Caco-2 (cell line): ENCODE data around the gene ACE. TPM values are rescaled to one million over a fixed set of nuclear protein-coding genes. Genes with fewer than 3 reads are reported as not detected.

Experiments
- BruUV-seq: library from RNA; stranded (reverse); fragments of 400-500 nt; replicated peaks from 2 replicates; lab custom pipeline; 2021; lab: Mats Ljungman, UMichigan
- CTCF ChIA-PET: fragments of 300-600 bp; sonication (Branson Sonifier 250); formaldehyde crosslinking; loops from one replicate; lab custom pipeline; 2022; ENCODE audit warnings: antibody characterized with exemption; lab: Charles Lee
- POLR2A ChIA-PET: fragments of 300-600 bp; sonication (Branson Sonifier 250); formaldehyde crosslinking; loops from one replicate; lab custom pipeline; 2022; ENCODE audit warnings: antibody characterized with exemption; lab: Charles Lee
- DNase-seq, 2 experiments: peaks; one replicate each; pipeline versions ENCODE4 v3.0.0 to v3.0.0-alpha.2; 2020 to 2022
- H3K27me3 ChIP-seq: replicated peaks from 2 replicates; pipeline ENCODE4 v1.6.0; 2011; ENCODE audit warnings: low read length; ENCODE audit not compliant: control insufficient read depth, insufficient read depth
- H3K36me3 ChIP-seq: 2 replicates; pipeline ENCODE4 v1.5.1; 2011; ENCODE audit warnings: low read length; ENCODE audit not compliant: control insufficient read depth, insufficient read depth
- H3K4me1 ChIP-seq: fragments of 250-450 bp; sonication (Bioruptor Pico); 2 replicates; pipeline ENCODE4 v1.5.1; 2020; ENCODE audit warnings: mild to moderate bottlenecking
- H3K4me3 ChIP-seq: 2 replicates; pipeline ENCODE4 v1.5.1; 2011; ENCODE audit warnings: low read depth, mild to moderate bottlenecking, control low read depth, low read length
- H3K9me3 ChIP-seq: fragments of 250-450 bp; sonication (Bioruptor Pico); 2 replicates; pipeline ENCODE4 v1.5.1; 2020; ENCODE audit warnings: mild to moderate bottlenecking, moderate library complexity
- H3K27ac Mint-ChIP-seq: one replicate; pipeline ENCODE4 v1.8.0; 2022; ENCODE audit warnings: mixed read lengths; ENCODE audit not compliant: unreplicated experiment
- H3K27me3 Mint-ChIP-seq: one replicate; pipeline ENCODE4 v1.8.0; 2022; ENCODE audit warnings: mixed read lengths; ENCODE audit not compliant: insufficient read depth, unreplicated experiment
- H3K36me3 Mint-ChIP-seq: one replicate; pipeline ENCODE4 v1.8.0; 2022; ENCODE audit warnings: mild to moderate bottlenecking, mixed read lengths; ENCODE audit not compliant: insufficient read depth, unreplicated experiment
- H3K4me1 Mint-ChIP-seq: one replicate; pipeline ENCODE4 v1.8.0; 2022; ENCODE audit warnings: low read depth, mixed read lengths; ENCODE audit not compliant: unreplicated experiment
- H3K4me3 Mint-ChIP-seq: one replicate; pipeline ENCODE4 v1.8.0; 2022; ENCODE audit warnings: mild to moderate bottlenecking, moderate library complexity, mixed read lengths; ENCODE audit not compliant: unreplicated experiment
- H3K9me3 Mint-ChIP-seq: one replicate; pipeline ENCODE4 v1.8.0; 2022; ENCODE audit warnings: mixed read lengths; ENCODE audit not compliant: unreplicated experiment
- CTCF ChIP-seq, 2 experiments: fragments of 200-600 bp in 1 of 2; IDR thresholded peaks; 1 replicate in 1 of 2; 2 replicates in 1 of 2; pipeline versions ENCODE4 v1.5.1 to v1.8.0; 2011 to 2022; ENCODE audit warnings: antibody characterized with exemption in 1 of 2, control low read depth in 1 of 2, inconsistent platforms in 1 of 2, low read depth in 1 of 2, low read length in 1 of 2, mild to moderate bottlenecking in 1 of 2, moderate library complexity in 1 of 2; ENCODE audit not compliant: insufficient read depth in 1 of 2, severe bottlenecking in 1 of 2, unreplicated experiment in 1 of 2
- intact Hi-C: fragments of 100-400 bp; cut with micrococcal nuclease; formaldehyde crosslinking; loops from one replicate; pipeline ENCODE4 v1.10.0; 2022; ENCODE audit not compliant: unreplicated experiment
- total RNA-seq: library from RNA; stranded (reverse); gene quantifications from 2 replicates; pipeline ENCODE4 v1.2.3, GENCODE V29; 2022

Gene ACE
- total RNA-seq, 1 experiment from 2014 or later = 3.4 TPM

GRCh38 chr17:63454915-63455314 is 21.9 kb upstream of the ACE start:
- H3K4me1 ChIP-seq = no peaks in the 10 kb centered on the region
- Mint-ChIP-seq H3K27ac (no peak overlapping the region), H3K27me3 (no peaks in the 10 kb centered on the region), H3K9me3 (no peaks in the 10 kb centered on the region), H3K4me3 (no peak overlapping the region), H3K4me1 (peaks cover 3% of the 10 kb centered on the region), H3K36me3 (no peaks in the 10 kb centered on the region)
- intact Hi-C loops = no loop called here
- no peaks in the 10 kb centered on the region for H3K27me3 ChIP-seq
- H3K36me3 ChIP-seq = no peaks in the 10 kb centered on the region
- CTCF ChIA-PET = no interaction called here
- no TSS peak for BruUV-seq
- H3K9me3 ChIP-seq = no peaks in the 10 kb centered on the region
- DNase-seq = no peak
- TF ChIP-seq CTCF (IDR thresholded peaks at IDR 0.05; ENCODE audit: insufficient read depth in 1 of 2, low read depth in 1 of 2, low read length in 1 of 2, severe bottlenecking in 1 of 2, unreplicated experiment in 1 of 2) = no peak
- no peak overlapping the region for H3K4me3 ChIP-seq
- POLR2A ChIA-PET = no interaction called here

DNA sequence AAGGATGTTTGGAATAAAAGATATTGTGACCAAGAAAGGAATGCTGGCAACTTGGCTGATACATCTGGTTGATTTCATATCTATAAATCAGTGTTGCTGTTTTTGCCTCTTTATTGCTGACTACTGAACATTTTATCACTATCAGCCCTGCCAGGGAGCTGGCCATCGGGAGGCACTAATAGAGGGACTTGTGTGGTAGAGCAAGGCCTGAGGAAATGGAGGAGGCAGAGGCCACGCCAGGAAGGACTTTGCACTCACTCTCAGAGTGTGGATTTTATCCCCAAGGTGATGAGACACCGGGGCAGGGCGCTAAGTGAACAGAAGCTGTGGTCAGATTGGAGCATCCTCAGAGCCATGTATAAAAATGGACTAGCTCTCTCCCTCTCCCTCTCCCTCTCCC is 21.4 kb upstream of the ACE start:
- H3K4me3 ChIP-seq = no peak overlapping the region
- Mint-ChIP-seq H3K9me3 (no peaks in the 10 kb centered on the region), H3K4me1 (peaks cover 5% of the 10 kb centered on the region), H3K4me3 (no peak overlapping the region), H3K36me3 (no peaks in the 10 kb centered on the region), H3K27me3 (no peaks in the 10 kb centered on the region), H3K27ac (no peak overlapping the region)
- intact Hi-C loops = no loop called here
- TF ChIP-seq CTCF (IDR thresholded peaks at IDR 0.05; ENCODE audit: insufficient read depth in 1 of 2, low read depth in 1 of 2, low read length in 1 of 2, severe bottlenecking in 1 of 2, unreplicated experiment in 1 of 2) = no peak
- H3K4me1 ChIP-seq = peaks cover 3% of the 10 kb centered on the region; the same call in 1 of the 2 replicates
- no TSS peak for BruUV-seq
- ChIA-PET CTCF (no interaction called here), POLR2A (no interaction called here)
- no peaks in the 10 kb centered on the region for H3K9me3 ChIP-seq
- H3K27me3 ChIP-seq = no peaks in the 10 kb centered on the region
- no peaks in the 10 kb centered on the region for H3K36me3 ChIP-seq
- no peak for DNase-seq

DNA sequence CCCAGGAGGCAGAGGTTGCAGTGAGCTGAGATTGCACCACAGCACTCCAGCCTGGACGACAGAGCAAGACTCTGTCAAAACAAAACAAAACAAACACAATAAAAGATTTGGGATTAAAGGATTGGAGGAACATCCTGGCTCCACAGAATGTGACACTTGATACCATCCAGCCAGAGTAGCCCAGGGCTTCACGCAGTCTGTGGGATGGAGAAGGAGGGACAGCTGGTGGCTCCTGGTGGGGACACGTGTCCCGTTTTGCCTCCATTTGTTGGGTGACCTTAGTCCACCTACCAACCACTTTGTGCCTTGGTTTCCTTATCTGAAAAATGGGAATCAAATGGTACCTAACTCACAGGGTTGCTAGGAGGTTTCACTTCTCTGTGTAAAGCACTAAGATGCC is 18.4 kb upstream of the ACE start:
- Mint-ChIP-seq H3K9me3 (no peaks in the 10 kb centered on the region), H3K36me3 (no peaks in the 10 kb centered on the region), H3K4me3 (no peak overlapping the region), H3K27ac (no peak overlapping the region), H3K27me3 (no peaks in the 10 kb centered on the region), H3K4me1 (peaks cover 5% of the 10 kb centered on the region)
- TF ChIP-seq CTCF (IDR thresholded peaks at IDR 0.05; ENCODE audit: insufficient read depth in 1 of 2, low read depth in 1 of 2, low read length in 1 of 2, severe bottlenecking in 1 of 2, unreplicated experiment in 1 of 2) = no peak
- Histone ChIP-seq H3K4me3 (no peak overlapping the region), H3K4me1 (peaks cover 5% of the 10 kb centered on the region; the same call in 1 of the 2 replicates), H3K27me3 (no peaks in the 10 kb centered on the region), H3K36me3 (no peaks in the 10 kb centered on the region), H3K9me3 (no peaks in the 10 kb centered on the region)
- ChIA-PET CTCF (no interaction called here), POLR2A (no interaction called here)
- intact Hi-C loops = no loop called here
- no TSS peak for BruUV-seq
- no peak for DNase-seq
